Tibial nerve (tissue), 4 donors: ENCODE measurements around the gene PCSK5. TPM values are rescaled to one million over a fixed set of nuclear protein-coding genes. Genes with fewer than 3 reads are reported as not detected.

ENCODE experiments used
- DNase-seq, 2 donors: peaks; one replicate each; pipeline ENCODE4 v3.0.0-alpha.2; 2019; ENCODE audit warnings: low spot score in 2 of 2
- H3K27ac ChIP-seq, 4 donors: fragments of 200-600 bp; sonication (generic) in 3 of 4; one replicate each; pipeline ENCODE4 v1.5.1; 2017 to 2019; ENCODE audit warnings: mild to moderate bottlenecking in 1 of 4
- H3K27me3 ChIP-seq, 2 donors: fragments of 200-600 bp; sonication (generic) in 1 of 2; one replicate each; pipeline versions ENCODE4 v1.5.1 to v1.6.0; 2017 to 2019
- H3K36me3 ChIP-seq, 3 donors: fragments of 200-600 bp; sonication (generic); one replicate each; pipeline ENCODE4 v1.5.1; 2018 to 2019
- H3K4me1 ChIP-seq, 4 donors: fragments of 200-600 bp; sonication (generic) in 3 of 4; one replicate each; pipeline ENCODE4 v1.5.1; 2017 to 2019
- H3K4me3 ChIP-seq, 4 donors: fragments of 200-600 bp; sonication (generic) in 3 of 4; one replicate each; pipeline ENCODE4 v1.5.1; 2017 to 2019; ENCODE audit warnings: mild to moderate bottlenecking in 1 of 4, moderate library complexity in 1 of 4
- H3K9me3 ChIP-seq, 4 donors: fragments of 200-600 bp; sonication (generic) in 3 of 4; one replicate each; pipeline ENCODE4 v1.5.1; 2017 to 2019
- EP300 ChIP-seq, 2 donors: sonication (generic); formaldehyde crosslinking; IDR thresholded peaks; one replicate each; pipeline ENCODE4 v1.6.1; 2017; ENCODE audit warnings: antibody characterized with exemption in 2 of 2, mild to moderate bottlenecking in 1 of 2
- POLR2A ChIP-seq, 2 donors: fragments of 450-650 bp; IDR thresholded peaks; one replicate each; pipeline ENCODE4 v1.6.1; 2017; ENCODE audit warnings: antibody characterized with exemption in 2 of 2, mild to moderate bottlenecking in 2 of 2, moderate library complexity in 2 of 2
- WGBS, 2 donors: methylation state at CpG; one replicate each; pipeline ENCODE4 v1.1.5; 2018; 5-methylcytosine and 5-hydroxymethylcytosine counted together
- total RNA-seq, 4 donors: library from RNA; depleted of rRNA; stranded (reverse); fragments of >200 nt; gene quantifications; one replicate each; pipeline ENCODE4 v1.1.0, GENCODE V29; 2016
- TF ChIP-seq, protein P1 (sequence below), 5 experiments: fragments of 200-600 bp in 3 of 5; fragments of 450-650 bp in 2 of 5; sonication (generic) in 3 of 5; IDR thresholded peaks; one replicate each; pipeline ENCODE4 v1.5.1; 2016 to 2019; ENCODE audit warnings: antibody characterized with exemption in 5 of 5, mild to moderate bottlenecking in 3 of 5, moderate library complexity in 2 of 5

PCSK5 gene
- total RNA-seq, 4 donors from 2014 or later = 12.5 to 32.7 (median 23.0) TPM

DNA sequence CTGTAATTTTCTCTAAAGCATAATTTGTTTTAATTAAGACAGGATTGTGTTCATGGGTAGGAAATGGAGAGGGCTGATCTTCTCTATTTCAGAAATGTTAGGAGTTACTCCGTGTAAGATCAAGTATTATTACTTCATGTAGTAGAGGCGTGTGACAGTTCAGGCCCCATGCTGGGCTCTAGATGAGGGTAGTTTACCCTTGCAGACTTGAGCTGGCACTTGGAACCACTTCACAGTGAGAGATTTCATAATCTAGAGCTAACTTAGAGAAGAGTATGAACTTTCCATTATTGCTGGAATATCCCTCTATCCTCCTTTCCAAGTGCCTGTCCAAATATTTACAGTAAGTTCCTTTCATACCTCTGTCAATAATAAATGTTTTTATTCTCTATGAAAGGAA, 195.1 kb downstream of the PCSK5 start:
- no peak for TF ChIP-seq EP300 (IDR thresholded peaks at IDR 0.05)
- TF ChIP-seq POLR2A (IDR thresholded peaks at IDR 0.05) = no peak
- TF ChIP-seq, protein P1, sequence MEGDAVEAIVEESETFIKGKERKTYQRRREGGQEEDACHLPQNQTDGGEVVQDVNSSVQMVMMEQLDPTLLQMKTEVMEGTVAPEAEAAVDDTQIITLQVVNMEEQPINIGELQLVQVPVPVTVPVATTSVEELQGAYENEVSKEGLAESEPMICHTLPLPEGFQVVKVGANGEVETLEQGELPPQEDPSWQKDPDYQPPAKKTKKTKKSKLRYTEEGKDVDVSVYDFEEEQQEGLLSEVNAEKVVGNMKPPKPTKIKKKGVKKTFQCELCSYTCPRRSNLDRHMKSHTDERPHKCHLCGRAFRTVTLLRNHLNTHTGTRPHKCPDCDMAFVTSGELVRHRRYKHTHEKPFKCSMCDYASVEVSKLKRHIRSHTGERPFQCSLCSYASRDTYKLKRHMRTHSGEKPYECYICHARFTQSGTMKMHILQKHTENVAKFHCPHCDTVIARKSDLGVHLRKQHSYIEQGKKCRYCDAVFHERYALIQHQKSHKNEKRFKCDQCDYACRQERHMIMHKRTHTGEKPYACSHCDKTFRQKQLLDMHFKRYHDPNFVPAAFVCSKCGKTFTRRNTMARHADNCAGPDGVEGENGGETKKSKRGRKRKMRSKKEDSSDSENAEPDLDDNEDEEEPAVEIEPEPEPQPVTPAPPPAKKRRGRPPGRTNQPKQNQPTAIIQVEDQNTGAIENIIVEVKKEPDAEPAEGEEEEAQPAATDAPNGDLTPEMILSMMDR (IDR thresholded peaks at IDR 0.05) = no peak
- WGBS, 2 donors = 90 to 92% methylated on average over 2 of the region's 2 CpGs
- no peaks in the 10 kb centered on the region for H3K9me3 ChIP-seq
- H3K27me3 ChIP-seq = no peaks in the 10 kb centered on the region
- H3K36me3 ChIP-seq = peaks cover 0 to 11% (median 0%) of the 10 kb centered on the region in 3 donors
- H3K27ac ChIP-seq = no peak overlapping the region
- H3K4me1 ChIP-seq = peaks cover 0 to 5% (median 0%) of the 10 kb centered on the region in 4 donors
- no peak for DNase-seq
- H3K4me3 ChIP-seq = no peak overlapping the region

DNA sequence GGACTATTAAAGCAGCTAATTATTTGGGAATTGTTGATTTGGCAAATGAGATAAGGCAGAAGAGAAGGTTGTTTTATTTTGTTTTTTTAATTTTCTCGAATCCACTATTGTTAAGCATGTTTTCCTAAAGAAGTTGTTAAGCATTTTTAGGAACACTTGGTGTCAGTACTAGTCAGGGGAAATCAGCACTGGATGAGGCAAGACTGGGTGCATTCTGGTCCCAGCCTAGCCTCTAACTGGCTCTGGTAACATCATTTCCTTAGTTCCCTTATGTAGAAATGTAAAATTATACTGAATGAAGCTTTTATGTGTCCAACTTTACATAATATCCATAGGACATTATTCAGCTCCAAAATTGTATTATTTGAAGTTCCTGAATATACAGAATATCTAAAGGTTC, 196.1 kb downstream of the PCSK5 start:
- peaks cover 0 to 11% (median 0%) of the 10 kb centered on the region in 3 donors for H3K36me3 ChIP-seq
- 72% methylated on average over 1 of the region's 1 CpG for WGBS, 2 donors
- H3K9me3 ChIP-seq = no peaks in the 10 kb centered on the region
- peaks cover 0 to 5% (median 0%) of the 10 kb centered on the region in 4 donors for H3K4me1 ChIP-seq
- no peak overlapping the region for H3K4me3 ChIP-seq
- no peak for DNase-seq
- no peak overlapping the region for H3K27ac ChIP-seq
- no peaks in the 10 kb centered on the region for H3K27me3 ChIP-seq
- TF ChIP-seq EP300 (IDR thresholded peaks at IDR 0.05) = no peak
- TF ChIP-seq, protein P1 (IDR thresholded peaks at IDR 0.05) = no peak
- TF ChIP-seq POLR2A (IDR thresholded peaks at IDR 0.05) = no peak

- TF ChIP-seq POLR2A (IDR thresholded peaks at IDR 0.05) = no peak
- TF ChIP-seq, protein P1 (IDR thresholded peaks at IDR 0.05) = no peak
- TF ChIP-seq EP300 (IDR thresholded peaks at IDR 0.05) = no peak
- DNase-seq = no peak
- Histone ChIP-seq H3K27me3 (no peaks in the 10 kb centered on the region), H3K27ac (no peak overlapping the region), H3K9me3 (no peaks in the 10 kb centered on the region), H3K4me1 (peaks cover 0 to 7% (median 0%) of the 10 kb centered on the region in 4 donors), H3K4me3 (no peak overlapping the region), H3K36me3 (peaks cover 0 to 11% (median 0%) of the 10 kb centered on the region in 3 donors)
- 92 to 95% methylated on average over 1 of the region's 1 CpG for WGBS, 2 donors
Observed at GRCh38 chr9:76087976-76088375, 197.5 kb downstream of the PCSK5 start.

GRCh38 chr9:76090330-76090729, 199.9 kb downstream of the PCSK5 start:
- H3K27me3 ChIP-seq = no peaks in the 10 kb centered on the region
- WGBS, 2 donors = 62 to 69% methylated on average over 6 of the region's 6 CpGs
- H3K4me1 ChIP-seq = peaks cover 0 to 7% (median 0%) of the 10 kb centered on the region in 4 donors
- no peaks in the 10 kb centered on the region for H3K9me3 ChIP-seq
- H3K36me3 ChIP-seq = peaks cover 0 to 5% (median 0%) of the 10 kb centered on the region in 3 donors
- TF ChIP-seq, protein P1 (IDR thresholded peaks at IDR 0.05) = no peak
- TF ChIP-seq EP300 (IDR thresholded peaks at IDR 0.05) (no peak), POLR2A (IDR thresholded peaks at IDR 0.05) (no peak)
- H3K27ac ChIP-seq = no peak overlapping the region
- no peak for DNase-seq
- H3K4me3 ChIP-seq = no peak overlapping the region

DNA sequence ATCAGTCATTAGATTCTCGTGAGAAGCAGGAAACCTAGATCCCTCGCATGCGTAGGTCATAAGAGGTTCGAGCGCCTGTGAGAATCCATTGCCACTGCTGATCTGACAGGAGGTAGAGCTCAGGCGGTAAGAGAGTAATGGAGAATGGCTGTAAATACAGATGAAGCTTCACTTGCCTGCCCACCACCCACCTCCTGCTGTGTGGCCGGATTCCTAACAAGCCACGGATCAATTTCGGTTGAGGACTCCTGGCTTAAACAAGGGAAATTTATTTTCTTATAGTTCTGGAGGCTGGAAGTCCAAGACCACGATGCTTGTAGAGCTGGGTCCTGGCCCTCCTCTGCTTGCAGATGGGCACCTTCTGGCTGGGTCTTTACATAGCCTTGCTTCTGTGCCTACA, 200.4 kb downstream of the PCSK5 start:
- Histone ChIP-seq H3K36me3 (peaks cover 0 to 9% (median 0%) of the 10 kb centered on the region in 3 donors), H3K27me3 (no peaks in the 10 kb centered on the region), H3K4me1 (peaks cover 0 to 7% (median 0%) of the 10 kb centered on the region in 4 donors), H3K9me3 (no peaks in the 10 kb centered on the region), H3K27ac (no peak overlapping the region), H3K4me3 (no peak overlapping the region)
- 94 to 97% methylated on average over 10 of the region's 10 CpGs for WGBS, 2 donors
- DNase-seq = no peak
- TF ChIP-seq EP300 (IDR thresholded peaks at IDR 0.05) (no peak), POLR2A (IDR thresholded peaks at IDR 0.05) (no peak)
- TF ChIP-seq, protein P1 (IDR thresholded peaks at IDR 0.05) = no peak
